Neutrophil (primary cell): Measurements from ENCODE around the gene KLHDC4.

Source experiments
- H3K27ac ChIP-seq: fragments of 200-600 bp; sonication (generic); 2 replicates; pipeline ENCODE4 v1.5.1; 2016; ENCODE audit warnings: mild to moderate bottlenecking, moderate library complexity
- H3K27me3 ChIP-seq: fragments of 200-600 bp; sonication (generic); 2 replicates; pipeline ENCODE4 v1.6.0; 2016; ENCODE audit warnings: mild to moderate bottlenecking
- H3K36me3 ChIP-seq: fragments of 200-600 bp; sonication (generic); 2 replicates; pipeline ENCODE4 v1.5.1; 2017
- H3K4me1 ChIP-seq, 2 experiments: fragments of 200-600 bp in 1 of 2; sonication (generic) in 1 of 2; 1 replicate in 1 of 2; 2 replicates in 1 of 2; pipeline versions ENCODE4 v1.5.1 to v1.6.1; 2013 to 2016; ENCODE audit warnings: low read depth in 1 of 2, low read length in 1 of 2, mild to moderate bottlenecking in 1 of 2, moderate library complexity in 1 of 2; ENCODE audit not compliant: control insufficient read depth in 1 of 2, insufficient read depth in 1 of 2
- H3K4me3 ChIP-seq, 2 experiments: fragments of 200-600 bp in 1 of 2; sonication (generic) in 1 of 2; 1 replicate in 1 of 2; 2 replicates in 1 of 2; pipeline ENCODE4 v1.5.1; 2013 to 2016; ENCODE audit warnings: low read depth in 1 of 2, low read length in 1 of 2, mild to moderate bottlenecking in 1 of 2, moderate library complexity in 1 of 2
- H3K9me3 ChIP-seq: fragments of 200-600 bp; sonication (generic); 2 replicates; pipeline ENCODE4 v1.5.1; 2016
- TF ChIP-seq, protein P1 (sequence below): fragments of 200-600 bp; sonication (generic); IDR thresholded peaks from 2 replicates; pipeline ENCODE4 v1.5.1; 2016; ENCODE audit warnings: antibody characterized with exemption

KLHDC4 gene

DNA sequence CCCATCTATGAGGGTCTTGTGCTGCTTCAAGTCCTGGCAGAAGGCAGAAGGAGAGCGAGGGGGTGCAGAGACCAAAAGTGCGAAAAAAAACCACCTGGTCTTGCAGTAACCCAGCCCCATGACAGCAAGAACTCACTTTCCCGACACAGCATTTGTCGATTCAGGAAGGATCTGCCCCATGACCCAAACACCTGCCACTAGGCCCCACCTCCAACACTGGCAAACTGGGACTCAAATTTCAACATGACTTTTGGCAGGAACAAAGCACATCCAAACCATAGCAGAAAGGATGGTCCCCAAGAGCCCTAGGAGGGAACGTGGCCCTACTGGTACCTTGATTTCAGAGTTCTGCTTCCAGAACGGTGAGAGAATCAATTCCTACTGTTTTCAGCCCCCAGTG lies 34.7 kb upstream of the KLHDC4 start:
- no peaks in the 10 kb centered on the region for H3K27me3 ChIP-seq
- no peaks in the 10 kb centered on the region for H3K9me3 ChIP-seq
- H3K4me3 ChIP-seq = no peak overlapping the region
- TF ChIP-seq, protein P1, sequence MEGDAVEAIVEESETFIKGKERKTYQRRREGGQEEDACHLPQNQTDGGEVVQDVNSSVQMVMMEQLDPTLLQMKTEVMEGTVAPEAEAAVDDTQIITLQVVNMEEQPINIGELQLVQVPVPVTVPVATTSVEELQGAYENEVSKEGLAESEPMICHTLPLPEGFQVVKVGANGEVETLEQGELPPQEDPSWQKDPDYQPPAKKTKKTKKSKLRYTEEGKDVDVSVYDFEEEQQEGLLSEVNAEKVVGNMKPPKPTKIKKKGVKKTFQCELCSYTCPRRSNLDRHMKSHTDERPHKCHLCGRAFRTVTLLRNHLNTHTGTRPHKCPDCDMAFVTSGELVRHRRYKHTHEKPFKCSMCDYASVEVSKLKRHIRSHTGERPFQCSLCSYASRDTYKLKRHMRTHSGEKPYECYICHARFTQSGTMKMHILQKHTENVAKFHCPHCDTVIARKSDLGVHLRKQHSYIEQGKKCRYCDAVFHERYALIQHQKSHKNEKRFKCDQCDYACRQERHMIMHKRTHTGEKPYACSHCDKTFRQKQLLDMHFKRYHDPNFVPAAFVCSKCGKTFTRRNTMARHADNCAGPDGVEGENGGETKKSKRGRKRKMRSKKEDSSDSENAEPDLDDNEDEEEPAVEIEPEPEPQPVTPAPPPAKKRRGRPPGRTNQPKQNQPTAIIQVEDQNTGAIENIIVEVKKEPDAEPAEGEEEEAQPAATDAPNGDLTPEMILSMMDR = no peak
- no peaks in the 10 kb centered on the region for H3K36me3 ChIP-seq
- H3K4me1 ChIP-seq = peaks cover 14% of the 10 kb centered on the region in 2 experiments
- no peak overlapping the region for H3K27ac ChIP-seq

DNA sequence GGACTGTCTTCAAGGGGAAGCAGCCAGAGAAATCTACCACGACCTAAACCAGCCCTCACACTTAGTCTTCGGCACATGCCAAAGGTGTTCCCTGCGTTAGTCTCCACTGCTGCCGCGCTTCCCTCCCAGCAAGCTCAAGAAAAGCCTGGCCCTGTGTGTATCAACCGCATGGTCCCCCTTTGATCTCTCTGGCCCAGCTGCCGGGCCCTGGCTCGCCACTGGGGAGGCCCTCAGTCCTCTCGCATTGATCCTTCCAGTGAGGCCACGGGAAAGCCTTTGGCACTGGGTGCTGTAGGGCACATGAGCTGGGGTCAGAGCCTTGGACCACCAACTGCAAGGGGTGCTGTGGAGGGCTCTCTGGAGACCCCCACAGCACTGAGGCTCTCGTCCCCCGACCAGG lies 29.6 kb upstream of the KLHDC4 start:
- Histone ChIP-seq H3K27me3 (no peaks in the 10 kb centered on the region), H3K27ac (no peak overlapping the region), H3K4me1 (no peaks in the 10 kb centered on the region), H3K36me3 (no peaks in the 10 kb centered on the region), H3K9me3 (no peaks in the 10 kb centered on the region), H3K4me3 (no peak overlapping the region)
- TF ChIP-seq, protein P1 = no peak

DNA sequence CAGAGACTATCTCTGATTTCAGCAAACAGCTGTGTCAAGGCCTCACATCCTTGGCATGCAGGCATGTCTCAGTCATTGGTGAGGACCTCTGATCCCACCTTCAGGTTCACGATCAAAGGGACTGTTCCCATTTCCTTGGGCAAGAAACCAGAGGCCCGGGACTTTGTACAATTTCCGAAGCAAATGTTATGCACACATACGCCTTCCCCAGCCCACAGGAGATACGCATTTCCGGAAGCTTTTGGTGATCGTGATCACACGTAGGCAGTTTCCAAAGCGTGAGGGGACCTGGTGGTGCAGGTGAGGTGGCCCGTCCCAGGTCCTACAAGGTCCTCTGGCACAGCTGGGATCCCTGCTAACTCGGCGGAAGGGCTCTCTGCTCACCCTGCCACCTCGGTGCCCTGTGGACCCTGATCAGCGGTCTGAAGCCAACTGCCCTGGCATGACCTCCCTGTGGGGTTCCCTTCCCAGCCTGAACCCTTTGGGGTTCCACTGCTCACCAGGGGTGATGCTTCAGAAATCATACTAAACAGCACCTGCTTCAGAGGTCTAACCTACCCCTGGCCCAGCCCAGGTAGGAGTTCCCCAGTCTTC lies 28.8 kb upstream of the KLHDC4 start:
- no peaks in the 10 kb centered on the region for H3K4me1 ChIP-seq
- TF ChIP-seq, protein P1 = no peak
- H3K27ac ChIP-seq = no peak overlapping the region
- H3K27me3 ChIP-seq = no peaks in the 10 kb centered on the region
- no peaks in the 10 kb centered on the region for H3K36me3 ChIP-seq
- H3K4me3 ChIP-seq = no peak overlapping the region
- no peaks in the 10 kb centered on the region for H3K9me3 ChIP-seq

DNA sequence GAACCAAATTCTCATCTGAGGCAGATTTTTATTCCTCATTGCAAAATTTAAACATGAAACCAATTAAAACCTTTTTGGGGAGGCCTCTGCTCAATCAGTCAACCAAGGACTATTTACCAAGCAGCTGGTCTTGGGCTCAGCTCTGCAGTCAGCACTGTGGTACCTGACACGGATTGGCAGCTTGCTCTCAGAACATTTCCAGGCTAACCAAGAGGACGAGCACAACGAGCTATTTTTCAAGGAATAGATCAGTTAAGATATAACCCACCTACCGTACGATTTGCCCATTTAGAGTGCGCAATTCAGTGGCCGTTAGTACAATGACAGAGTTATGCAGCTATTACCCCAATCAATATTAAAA lies 26.4 kb upstream of the KLHDC4 start:
- H3K4me1 ChIP-seq = no peaks in the 10 kb centered on the region
- TF ChIP-seq, protein P1 = no peak
- no peak overlapping the region for H3K27ac ChIP-seq
- H3K36me3 ChIP-seq = no peaks in the 10 kb centered on the region
- no peaks in the 10 kb centered on the region for H3K27me3 ChIP-seq
- no peaks in the 10 kb centered on the region for H3K9me3 ChIP-seq
- no peak overlapping the region for H3K4me3 ChIP-seq

DNA sequence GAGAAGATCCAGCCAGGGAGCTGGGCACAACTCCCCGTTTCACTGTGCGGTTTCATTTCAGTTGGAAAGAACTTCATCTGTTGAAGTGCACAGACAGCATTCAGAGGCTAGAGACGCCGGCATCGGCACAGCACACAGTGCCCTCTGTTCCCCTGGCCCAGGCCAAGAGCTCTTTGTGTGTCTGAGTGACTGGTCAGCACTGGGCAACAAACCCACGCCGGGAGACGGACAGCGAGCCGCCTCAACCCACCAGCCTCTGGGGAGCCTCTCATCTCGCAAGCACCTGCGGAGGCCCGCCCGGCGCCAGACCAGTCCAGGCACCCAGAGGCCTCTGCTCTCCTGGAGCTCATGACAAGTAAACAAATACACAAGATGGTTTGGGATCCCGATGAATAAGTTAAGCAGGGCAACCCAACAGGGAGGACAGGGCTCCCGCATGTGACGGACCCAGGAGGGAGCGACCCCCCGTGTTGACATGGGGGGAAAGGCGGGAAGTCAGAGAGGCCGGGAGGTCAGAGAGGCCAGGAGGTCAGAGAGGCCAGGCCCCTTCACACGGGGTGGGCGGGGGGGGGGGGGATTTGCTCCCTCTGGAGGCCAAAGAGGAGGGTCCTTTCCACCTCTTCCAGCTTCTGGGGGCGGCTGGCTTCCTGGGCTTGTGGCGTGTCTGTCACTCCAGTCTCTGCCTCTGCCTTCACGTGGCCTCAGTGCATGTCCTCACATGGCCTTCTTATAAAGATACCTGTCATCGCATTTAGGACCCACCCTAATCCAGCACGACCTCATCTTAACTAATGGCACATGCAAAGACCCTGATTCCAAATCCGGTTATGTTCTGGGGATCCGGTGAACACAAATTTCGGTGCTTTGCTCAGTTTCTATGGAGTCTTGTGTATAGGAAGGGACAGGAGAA lies 25.8 kb upstream of the KLHDC4 start:
- no peaks in the 10 kb centered on the region for H3K4me1 ChIP-seq
- H3K9me3 ChIP-seq = no peaks in the 10 kb centered on the region
- H3K27me3 ChIP-seq = no peaks in the 10 kb centered on the region
- H3K36me3 ChIP-seq = no peaks in the 10 kb centered on the region
- TF ChIP-seq, protein P1 = no peak
- no peak overlapping the region for H3K27ac ChIP-seq
- H3K4me3 ChIP-seq = no peak overlapping the region
